GM20000 (cell line): ENCODE data around the gene CEP57L1.
A peak's percentile ranks its signal among the peaks of the same experiment; 100 is the strongest.
"Not testable (repeated sequence)": the region's sequence is repeated elsewhere in the genome, so short reads cannot be mapped to it uniquely, and the experiment has no call there.

Experiments
- DNase-seq: peaks from one replicate; pipeline ENCODE4 v3.0.0; 2012; ENCODE audit warnings: low spot score
- TF ChIP-seq, protein P1 (sequence below): IDR thresholded peaks from 2 replicates; pipeline ENCODE4 v1.5.1; 2012; ENCODE audit warnings: mild to moderate bottlenecking, control low read depth; ENCODE audit errors: extremely low read depth, missing control alignments

CEP57L1 gene

GRCh38 chr6:109105681-109106080 lies 10.4 kb downstream of the CEP57L1 start:
- no peak for DNase-seq
- TF ChIP-seq, protein P1, sequence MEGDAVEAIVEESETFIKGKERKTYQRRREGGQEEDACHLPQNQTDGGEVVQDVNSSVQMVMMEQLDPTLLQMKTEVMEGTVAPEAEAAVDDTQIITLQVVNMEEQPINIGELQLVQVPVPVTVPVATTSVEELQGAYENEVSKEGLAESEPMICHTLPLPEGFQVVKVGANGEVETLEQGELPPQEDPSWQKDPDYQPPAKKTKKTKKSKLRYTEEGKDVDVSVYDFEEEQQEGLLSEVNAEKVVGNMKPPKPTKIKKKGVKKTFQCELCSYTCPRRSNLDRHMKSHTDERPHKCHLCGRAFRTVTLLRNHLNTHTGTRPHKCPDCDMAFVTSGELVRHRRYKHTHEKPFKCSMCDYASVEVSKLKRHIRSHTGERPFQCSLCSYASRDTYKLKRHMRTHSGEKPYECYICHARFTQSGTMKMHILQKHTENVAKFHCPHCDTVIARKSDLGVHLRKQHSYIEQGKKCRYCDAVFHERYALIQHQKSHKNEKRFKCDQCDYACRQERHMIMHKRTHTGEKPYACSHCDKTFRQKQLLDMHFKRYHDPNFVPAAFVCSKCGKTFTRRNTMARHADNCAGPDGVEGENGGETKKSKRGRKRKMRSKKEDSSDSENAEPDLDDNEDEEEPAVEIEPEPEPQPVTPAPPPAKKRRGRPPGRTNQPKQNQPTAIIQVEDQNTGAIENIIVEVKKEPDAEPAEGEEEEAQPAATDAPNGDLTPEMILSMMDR, result no peak

DNA sequence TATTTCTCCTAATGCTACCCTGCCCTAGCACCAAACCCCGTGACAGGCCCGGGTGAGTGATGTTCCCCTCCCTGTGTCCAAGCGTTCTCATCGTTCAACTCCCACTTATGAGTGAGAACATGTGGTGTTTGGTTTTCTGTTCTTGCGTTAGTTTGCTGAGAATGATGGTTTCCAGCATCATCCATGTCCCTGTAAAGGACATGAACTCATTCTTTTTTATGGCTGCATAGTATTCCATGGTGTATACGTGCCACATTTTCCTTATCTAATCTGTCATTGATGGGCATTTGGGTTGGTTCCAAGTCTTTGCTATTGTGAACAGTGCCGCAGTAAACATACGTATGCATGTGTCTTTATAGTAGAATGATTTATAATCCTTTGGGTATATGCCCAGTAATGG lies 14.4 kb downstream of the CEP57L1 start:
- not testable (repeated sequence) for DNase-seq

- DNase-seq, result not testable (repeated sequence)
These were observed 17.4 kb downstream of the CEP57L1 start for GRCh38 chr6:109112663-109113062.

GRCh38 chr6:109117346-109118035 lies 22.2 kb downstream of the CEP57L1 start:
- TF ChIP-seq, protein P1, result no peak
- DNase-seq, result peak; percentile 6

GRCh38 chr6:109118337-109118736 lies 23.0 kb downstream of the CEP57L1 start:
- DNase-seq, result no peak

GRCh38 chr6:109118871-109119354 lies 23.6 kb downstream of the CEP57L1 start:
- DNase-seq, result no peak
- TF ChIP-seq, protein P1, result no peak

More at GRCh38 chr6:109118337-109118736, 23.0 kb downstream of the CEP57L1 start:
- TF ChIP-seq, protein P1, result no peak

DNA sequence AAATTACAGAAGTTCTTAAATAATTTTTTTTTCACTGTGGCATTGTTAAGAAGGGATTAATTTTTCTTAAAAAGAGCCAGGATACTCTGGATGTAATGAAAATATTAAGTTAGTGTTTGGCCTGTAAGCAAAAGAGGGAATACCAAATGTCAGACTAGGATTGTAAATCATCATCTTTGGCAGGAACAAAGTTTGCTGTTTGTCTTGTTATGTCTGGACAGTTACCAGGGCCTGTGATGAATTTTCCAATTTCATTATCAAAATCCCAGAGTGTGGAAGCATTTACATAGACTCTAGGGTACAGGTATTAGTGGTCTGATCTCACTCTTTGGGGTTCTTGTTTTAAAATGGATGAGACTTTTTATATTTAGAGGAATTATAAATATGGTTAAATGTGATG lies 26.1 kb downstream of the CEP57L1 start:
- TF ChIP-seq, protein P1, result no peak
- DNase-seq, result no peak

DNA sequence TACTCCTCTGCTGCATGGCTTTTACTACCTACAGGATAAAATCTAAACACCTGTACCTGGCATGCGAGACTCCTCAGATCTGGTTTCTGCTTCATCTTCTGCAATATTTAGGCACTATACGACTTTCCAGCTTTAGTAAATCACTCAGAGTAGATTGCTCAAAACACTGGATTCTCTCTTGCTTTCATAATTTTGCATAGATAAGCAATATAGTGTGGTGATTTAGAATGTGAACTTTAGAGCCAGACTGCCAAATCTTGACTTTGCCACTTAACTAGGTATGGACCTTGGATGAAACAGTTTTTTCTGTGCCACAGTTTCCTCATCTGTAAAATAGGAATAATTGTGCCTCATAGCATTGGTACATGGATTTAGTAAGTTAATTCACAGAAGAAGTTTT lies 28.9 kb downstream of the CEP57L1 start:
- DNase-seq, result no peak
- TF ChIP-seq, protein P1, result no peak
